Stimulated activated naive B cell treated with anti-CD40 and anti-IgM and Interleukin-4, amounts not matched to agents 10 μg/mL and 1 μg/mL and 100 μg/mL, for 72 hours (primary cell): ENCODE results near the gene PDZRN3.

Experiments
- ATAC-seq, 2 donors: fragments of 150-1000 bp; cut with Tn5 transposase; replicated peaks; 2 replicates each; pipeline ENCODE4 v1.10.0; 2021; ENCODE audit warnings: moderate library complexity in 1 of 2
- DNase-seq: peaks from one replicate; pipeline ENCODE4 v3.0.0; 2021
- H3K27ac Mint-ChIP-seq: one replicate; pipeline ENCODE4 v1.8.0; 2022; ENCODE audit warnings: mild to moderate bottlenecking, mixed read lengths
- H3K27me3 Mint-ChIP-seq, 2 donors: one replicate each; pipeline ENCODE4 v1.8.0; 2022; ENCODE audit warnings: mixed read lengths in 2 of 2
- H3K36me3 Mint-ChIP-seq, 2 donors: one replicate each; pipeline ENCODE4 v1.8.0; 2022; ENCODE audit warnings: mixed read lengths in 2 of 2, mild to moderate bottlenecking in 1 of 2
- H3K4me1 Mint-ChIP-seq, 2 donors: one replicate each; pipeline ENCODE4 v1.8.0; 2022; ENCODE audit warnings: mixed read lengths in 2 of 2, mild to moderate bottlenecking in 1 of 2
- H3K4me3 Mint-ChIP-seq, 2 donors: one replicate each; pipeline ENCODE4 v1.8.0; 2022; ENCODE audit warnings: mild to moderate bottlenecking in 2 of 2, mixed read lengths in 2 of 2, moderate library complexity in 1 of 2
- H3K9me3 Mint-ChIP-seq, 2 donors: one replicate each; pipeline ENCODE4 v1.8.0; 2022; ENCODE audit warnings: mixed read lengths in 2 of 2, mild to moderate bottlenecking in 1 of 2

The PDZRN3 gene

GRCh38 chr3:73591286-73591800 lies 33.4 kb downstream of the PDZRN3 start:
- no peaks in the 10 kb centered on the region for H3K9me3 Mint-ChIP-seq
- ATAC-seq (no peak), DNase-seq (no peak)
- no peak overlapping the region for H3K4me3 Mint-ChIP-seq
- H3K4me1 Mint-ChIP-seq: no peaks in the 10 kb centered on the region
- peaks cover 0 to 11% of the 10 kb centered on the region in 2 donors for H3K27me3 Mint-ChIP-seq
- no peaks in the 10 kb centered on the region for H3K36me3 Mint-ChIP-seq
- no peak overlapping the region for H3K27ac Mint-ChIP-seq

DNA sequence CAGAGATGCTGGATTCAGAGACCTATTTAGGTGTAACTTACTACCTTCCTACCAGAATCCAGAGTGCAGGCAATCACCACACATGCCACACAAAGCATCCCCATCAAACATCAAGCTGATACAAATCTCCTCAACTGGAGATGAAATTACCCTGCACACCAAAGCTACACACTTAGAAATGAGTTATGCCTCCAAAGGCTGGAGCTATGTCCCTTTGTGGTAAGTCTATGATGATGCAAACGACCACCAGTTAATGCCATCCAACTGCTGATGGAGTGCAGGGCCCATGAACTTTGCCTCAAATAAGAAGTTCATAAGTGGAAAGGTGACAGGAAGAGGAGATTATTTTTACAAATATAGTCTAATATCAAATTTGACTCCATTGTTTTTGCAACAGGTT lies 38.1 kb downstream of the PDZRN3 start:
- ATAC-seq (no peak), DNase-seq (no peak)
- Mint-ChIP-seq H3K4me1 (no peaks in the 10 kb centered on the region), H3K27ac (no peak overlapping the region), H3K36me3 (no peaks in the 10 kb centered on the region), H3K9me3 (no peaks in the 10 kb centered on the region), H3K27me3 (peaks cover 0 to 5% of the 10 kb centered on the region in 2 donors), H3K4me3 (no peak overlapping the region)

DNA sequence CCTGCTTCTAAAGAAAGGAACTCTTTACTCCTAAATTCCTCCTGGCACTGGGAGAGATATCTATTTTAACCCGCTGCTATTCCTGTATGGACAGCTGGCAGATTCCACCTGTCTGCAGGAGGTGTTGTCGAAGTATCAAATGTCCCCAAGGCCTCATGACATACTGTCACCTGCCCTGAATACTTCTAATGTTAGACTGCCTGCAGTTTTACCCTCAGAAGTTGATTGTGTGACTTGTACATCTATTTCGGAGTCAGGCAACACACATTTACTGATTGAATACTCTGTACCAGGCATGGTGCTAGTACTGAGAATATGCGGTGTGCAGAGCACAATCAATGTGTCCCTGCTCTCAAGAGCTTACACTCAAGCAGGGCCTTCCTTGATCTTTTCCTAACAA lies 38.6 kb downstream of the PDZRN3 start:
- Mint-ChIP-seq H3K4me1 (no peaks in the 10 kb centered on the region), H3K9me3 (no peaks in the 10 kb centered on the region), H3K4me3 (no peak overlapping the region), H3K36me3 (no peaks in the 10 kb centered on the region), H3K27ac (no peak overlapping the region), H3K27me3 (peaks cover 0 to 7% of the 10 kb centered on the region in 2 donors)
- ATAC-seq (no peak), DNase-seq (no peak)

GRCh38 chr3:73584873-73585272 lies 39.9 kb downstream of the PDZRN3 start:
- Mint-ChIP-seq H3K27ac (no peak overlapping the region), H3K4me3 (no peak overlapping the region), H3K27me3 (peaks cover 0 to 7% of the 10 kb centered on the region in 2 donors), H3K9me3 (no peaks in the 10 kb centered on the region), H3K4me1 (no peaks in the 10 kb centered on the region), H3K36me3 (no peaks in the 10 kb centered on the region)
- no peak for ATAC-seq
- DNase-seq: no peak

GRCh38 chr3:73582535-73582934 lies 42.2 kb downstream of the PDZRN3 start:
- H3K9me3 Mint-ChIP-seq: peaks cover 0 to 2% of the 10 kb centered on the region in 2 donors
- no peaks in the 10 kb centered on the region for H3K4me1 Mint-ChIP-seq
- no peak overlapping the region for H3K4me3 Mint-ChIP-seq
- H3K36me3 Mint-ChIP-seq: no peaks in the 10 kb centered on the region
- DNase-seq (no peak), ATAC-seq (no peak)
- no peak overlapping the region for H3K27ac Mint-ChIP-seq
- peaks cover 0 to 7% of the 10 kb centered on the region in 2 donors for H3K27me3 Mint-ChIP-seq

DNA sequence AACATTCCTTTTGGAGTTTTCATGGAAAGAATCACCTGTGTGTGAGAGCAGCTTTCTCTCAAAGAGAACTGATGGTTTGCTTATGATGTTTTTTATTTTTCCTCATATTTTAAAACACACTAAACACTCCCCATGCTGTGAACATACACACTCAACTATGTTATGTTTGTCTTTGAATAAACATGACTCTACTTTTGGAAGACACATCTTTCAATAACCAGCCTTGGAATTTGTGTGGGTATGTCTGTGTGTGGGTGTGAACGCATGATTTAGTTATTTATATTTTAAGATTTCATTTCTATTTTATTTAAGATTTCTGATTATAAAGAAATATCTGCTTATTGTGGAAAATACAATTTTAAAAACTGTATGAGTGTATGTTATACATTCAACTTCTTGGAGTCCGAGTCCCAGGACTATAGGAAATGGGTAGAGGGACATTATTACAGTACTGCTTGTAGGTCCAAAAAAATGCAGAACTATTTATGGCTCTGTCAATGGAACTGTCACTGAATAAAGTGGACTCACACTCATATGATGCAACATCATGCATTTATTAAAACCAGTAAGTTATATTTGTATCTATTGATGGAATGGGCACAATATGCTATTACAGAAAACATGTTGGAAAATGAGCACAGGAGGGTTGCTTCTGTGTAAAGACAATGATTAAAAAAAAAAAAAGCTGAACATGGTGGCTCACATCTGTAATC lies 43.5 kb downstream of the PDZRN3 start:
- H3K9me3 Mint-ChIP-seq: peaks cover 0 to 2% of the 10 kb centered on the region in 2 donors
- no peaks in the 10 kb centered on the region for H3K4me1 Mint-ChIP-seq
- no peak overlapping the region for H3K27ac Mint-ChIP-seq
- no peak overlapping the region for H3K4me3 Mint-ChIP-seq
- DNase-seq (no peak), ATAC-seq (no peak)
- no peaks in the 10 kb centered on the region for H3K36me3 Mint-ChIP-seq
- peaks cover 0 to 7% of the 10 kb centered on the region in 2 donors for H3K27me3 Mint-ChIP-seq

GRCh38 chr3:73580343-73580742 lies 44.4 kb downstream of the PDZRN3 start:
- no peaks in the 10 kb centered on the region for H3K36me3 Mint-ChIP-seq
- peaks cover 0 to 2% of the 10 kb centered on the region in 2 donors for H3K9me3 Mint-ChIP-seq
- no peaks in the 10 kb centered on the region for H3K4me1 Mint-ChIP-seq
- no peak for ATAC-seq
- peaks cover 0 to 7% of the 10 kb centered on the region in 2 donors for H3K27me3 Mint-ChIP-seq
- DNase-seq: no peak
- H3K4me3 Mint-ChIP-seq: no peak overlapping the region
- no peak overlapping the region for H3K27ac Mint-ChIP-seq

DNA sequence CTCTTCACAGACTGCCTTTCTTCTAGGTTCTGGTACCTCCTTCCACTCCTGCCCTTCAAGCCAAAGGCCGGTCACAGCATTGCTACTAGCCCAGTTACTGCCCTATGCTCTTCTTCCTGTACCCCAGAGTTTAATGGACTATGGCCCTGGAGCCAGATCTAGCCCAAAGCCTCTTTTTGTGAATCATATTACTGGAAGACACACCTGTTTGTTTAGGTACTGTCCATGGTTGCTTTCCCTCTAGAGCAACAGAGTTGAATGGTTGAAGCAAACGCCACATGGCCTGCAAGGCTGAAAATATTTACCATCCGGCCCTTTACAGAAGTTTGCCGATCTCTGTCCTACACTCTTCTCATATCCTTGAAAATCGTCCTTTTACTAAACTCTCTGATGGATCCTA lies 47.0 kb downstream of the PDZRN3 start:
- no peak for DNase-seq
- peaks cover 0 to 14% of the 10 kb centered on the region in 2 donors for H3K27me3 Mint-ChIP-seq

GRCh38 chr3:73576999-73577461 lies 47.7 kb downstream of the PDZRN3 start:
- Mint-ChIP-seq H3K4me1 (no peaks in the 10 kb centered on the region), H3K9me3 (peaks cover 0 to 2% of the 10 kb centered on the region in 2 donors), H3K27me3 (peaks cover 5 to 20% of the 10 kb centered on the region in 2 donors), H3K27ac (no peak overlapping the region), H3K4me3 (no peak overlapping the region), H3K36me3 (no peaks in the 10 kb centered on the region)
- DNase-seq (no peak), ATAC-seq (peak in 1 of 2 donors; percentile 34)

More for the DNA sequence above, 47.0 kb downstream of the PDZRN3 start:
- Mint-ChIP-seq H3K9me3 (peaks cover 0 to 2% of the 10 kb centered on the region in 2 donors), H3K4me3 (no peak overlapping the region), H3K36me3 (no peaks in the 10 kb centered on the region), H3K4me1 (no peaks in the 10 kb centered on the region), H3K27ac (no peak overlapping the region)
- no peak for ATAC-seq

DNA sequence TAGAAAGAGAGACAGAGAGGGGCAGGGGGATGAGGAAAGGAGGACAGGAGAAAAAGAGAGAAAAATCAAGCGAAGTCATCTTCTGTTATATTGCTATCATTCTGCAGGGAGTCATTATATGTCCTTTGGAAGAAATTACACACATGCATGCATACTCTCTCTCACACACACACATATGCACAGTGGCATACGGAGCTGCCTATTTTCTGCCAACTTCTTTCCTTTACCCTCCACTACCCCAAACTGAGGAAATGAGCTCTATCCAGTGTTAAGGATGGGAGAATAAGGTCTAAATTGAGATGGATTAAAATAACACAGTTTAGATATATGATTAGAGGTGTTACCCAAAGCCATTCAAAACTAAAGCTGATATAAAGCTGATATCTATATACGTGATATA lies 48.8 kb downstream of the PDZRN3 start:
- Mint-ChIP-seq H3K9me3 (peaks cover 0 to 2% of the 10 kb centered on the region in 2 donors), H3K36me3 (no peaks in the 10 kb centered on the region), H3K4me1 (no peaks in the 10 kb centered on the region), H3K4me3 (no peak overlapping the region), H3K27ac (no peak overlapping the region), H3K27me3 (peaks cover 9 to 23% of the 10 kb centered on the region in 2 donors)
- ATAC-seq: no peak
- DNase-seq: no peak

GRCh38 chr3:73575519-73575918 lies 49.2 kb downstream of the PDZRN3 start:
- ATAC-seq (no peak), DNase-seq (no peak)
- H3K27me3 Mint-ChIP-seq: peaks cover 13 to 27% of the 10 kb centered on the region in 2 donors
- no peaks in the 10 kb centered on the region for H3K36me3 Mint-ChIP-seq
- no peaks in the 10 kb centered on the region for H3K4me1 Mint-ChIP-seq
- H3K4me3 Mint-ChIP-seq: no peak overlapping the region
- H3K9me3 Mint-ChIP-seq: peaks cover 0 to 2% of the 10 kb centered on the region in 2 donors
- no peak overlapping the region for H3K27ac Mint-ChIP-seq

GRCh38 chr3:73573204-73573603 lies 51.5 kb downstream of the PDZRN3 start:
- DNase-seq (no peak), ATAC-seq (no peak)
- H3K27ac Mint-ChIP-seq: no peak overlapping the region
- H3K4me1 Mint-ChIP-seq: no peaks in the 10 kb centered on the region
- no peaks in the 10 kb centered on the region for H3K36me3 Mint-ChIP-seq
- no peak overlapping the region for H3K4me3 Mint-ChIP-seq
- peaks cover 0 to 2% of the 10 kb centered on the region in 2 donors for H3K9me3 Mint-ChIP-seq
- H3K27me3 Mint-ChIP-seq: peaks cover 23 to 44% of the 10 kb centered on the region in 2 donors

DNA sequence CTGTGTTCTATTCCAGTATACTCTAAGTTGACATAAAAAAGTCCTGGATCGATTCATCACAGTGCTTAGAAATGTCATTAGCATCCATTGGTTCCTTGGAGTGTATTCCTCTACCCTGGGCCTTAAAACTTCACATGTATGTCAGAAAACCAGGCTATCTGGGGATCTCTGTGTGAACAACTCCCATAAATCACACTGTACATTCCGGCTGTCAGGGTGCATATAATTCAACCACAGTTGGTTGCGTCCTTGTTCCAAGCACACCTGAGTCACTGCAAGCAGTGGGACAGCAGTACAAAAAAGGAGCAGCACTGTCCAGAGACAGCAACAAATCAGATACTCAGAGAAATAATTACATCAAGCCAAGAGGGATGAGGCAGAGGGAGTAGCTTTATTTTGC lies 52.4 kb downstream of the PDZRN3 start:
- H3K36me3 Mint-ChIP-seq: no peaks in the 10 kb centered on the region
- no peak overlapping the region for H3K4me3 Mint-ChIP-seq
- H3K27me3 Mint-ChIP-seq: peaks cover 23 to 44% of the 10 kb centered on the region in 2 donors
- DNase-seq (no peak), ATAC-seq (no peak)
- no peak overlapping the region for H3K27ac Mint-ChIP-seq
- no peaks in the 10 kb centered on the region for H3K4me1 Mint-ChIP-seq
- no peaks in the 10 kb centered on the region for H3K9me3 Mint-ChIP-seq

DNA sequence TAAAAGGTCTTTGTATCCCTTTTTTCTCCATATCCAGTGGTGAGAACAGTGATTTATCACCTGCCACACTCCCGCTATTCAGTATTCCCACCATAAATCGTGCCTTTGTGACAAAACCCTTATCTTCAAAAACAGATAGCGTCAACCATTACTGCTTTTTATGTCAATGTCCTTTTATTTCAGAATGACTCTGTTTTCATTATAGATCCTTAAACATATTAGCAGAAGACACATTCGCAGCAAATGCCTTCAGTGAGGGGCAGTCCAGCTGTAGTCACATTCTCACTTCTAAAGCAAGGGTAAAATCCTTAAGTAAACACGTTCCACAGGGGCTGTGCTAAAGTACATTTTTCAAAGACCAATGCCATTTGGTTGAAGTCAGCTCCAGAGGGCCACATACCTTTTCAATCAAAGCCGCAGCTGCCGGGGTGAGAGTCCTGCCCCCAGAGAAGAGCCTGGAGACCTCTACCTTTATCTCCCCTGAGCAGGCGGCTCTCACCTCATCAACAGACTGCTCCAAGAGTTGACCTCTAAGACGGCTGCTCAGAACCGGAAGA lies 53.4 kb downstream of the PDZRN3 start:
- H3K27ac Mint-ChIP-seq: no peak overlapping the region
- DNase-seq: no peak
- H3K27me3 Mint-ChIP-seq: peaks cover 23 to 44% of the 10 kb centered on the region in 2 donors
- H3K36me3 Mint-ChIP-seq: no peaks in the 10 kb centered on the region
- ATAC-seq: no peak
- no peaks in the 10 kb centered on the region for H3K4me1 Mint-ChIP-seq
- H3K9me3 Mint-ChIP-seq: no peaks in the 10 kb centered on the region
- no peak overlapping the region for H3K4me3 Mint-ChIP-seq

- Mint-ChIP-seq H3K36me3 (no peaks in the 10 kb centered on the region), H3K9me3 (no peaks in the 10 kb centered on the region), H3K4me1 (no peaks in the 10 kb centered on the region), H3K27ac (no peak overlapping the region), H3K27me3 (peaks cover 23 to 47% of the 10 kb centered on the region in 2 donors), H3K4me3 (no peak overlapping the region)
- DNase-seq (no peak), ATAC-seq (no peak)
Observed at GRCh38 chr3:73569246-73569760, 55.4 kb downstream of the PDZRN3 start.
